GM19395 (cell line): Measurements from ENCODE around the gene SLC9A6.
A peak's percentile ranks its signal among the peaks of the same experiment; 100 is the strongest.
"Not testable (repeated sequence)": the region's sequence is repeated elsewhere in the genome, so short reads cannot be mapped to it uniquely, and the experiment has no call there.

ENCODE experiments used
- ATAC-seq: cut with Tn5 transposase; IDR thresholded peaks from one replicate; pipeline ENCODE4 v1.9.1; 2021; ENCODE audit warnings: mild to moderate bottlenecking, moderate library complexity; ENCODE audit not compliant: unreplicated experiment

SLC9A6 gene

DNA sequence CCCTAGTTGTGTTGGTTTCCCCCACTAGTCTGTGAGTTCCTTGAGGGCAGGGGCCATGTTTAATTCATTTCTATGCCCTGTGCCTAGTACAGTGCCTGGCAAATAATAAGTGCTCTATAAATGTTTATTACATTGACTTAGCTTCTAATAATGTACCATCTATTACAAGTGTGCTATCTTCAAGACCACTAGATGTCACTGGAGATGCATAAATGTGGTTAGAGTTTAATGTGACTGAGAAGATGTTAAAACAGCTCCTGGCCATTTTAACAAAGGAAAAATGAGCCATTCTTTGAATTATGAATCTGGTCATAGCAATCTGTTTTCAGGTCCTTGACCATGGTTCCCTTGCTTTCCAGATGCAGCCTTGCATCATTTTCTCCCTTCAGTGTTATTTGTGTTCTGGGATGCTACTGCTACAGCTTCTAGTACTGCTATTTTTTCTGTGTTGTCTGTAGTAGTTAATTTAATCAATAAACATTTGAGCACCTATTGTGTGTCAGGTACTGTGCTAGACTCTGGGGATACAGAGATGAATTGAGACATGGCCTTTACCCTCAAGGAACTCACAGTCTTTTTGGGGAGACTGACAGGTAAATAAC, 43.2 kb downstream of the SLC9A6 start:
- peak; percentile 82 for ATAC-seq

DNA sequence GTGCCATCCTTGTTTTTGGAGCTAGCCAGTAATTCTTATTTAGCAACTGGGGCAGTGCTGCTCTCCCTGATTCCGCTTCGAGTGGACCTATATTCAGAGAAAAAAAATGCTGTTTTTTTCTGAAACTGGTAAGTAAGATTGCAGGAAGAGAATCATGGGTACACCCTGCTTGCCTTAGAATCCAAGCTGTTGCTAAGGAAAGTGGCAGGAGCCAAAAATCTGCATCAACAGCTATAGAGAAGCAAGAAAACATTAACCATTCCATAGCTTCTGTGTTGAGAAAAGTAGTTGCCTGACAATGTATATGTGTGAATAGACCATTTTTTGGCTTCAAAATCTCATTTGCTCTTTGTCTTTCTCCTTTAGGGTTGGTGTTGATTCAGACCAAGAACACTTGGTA, 44.5 kb downstream of the SLC9A6 start:
- no peak for ATAC-seq

DNA sequence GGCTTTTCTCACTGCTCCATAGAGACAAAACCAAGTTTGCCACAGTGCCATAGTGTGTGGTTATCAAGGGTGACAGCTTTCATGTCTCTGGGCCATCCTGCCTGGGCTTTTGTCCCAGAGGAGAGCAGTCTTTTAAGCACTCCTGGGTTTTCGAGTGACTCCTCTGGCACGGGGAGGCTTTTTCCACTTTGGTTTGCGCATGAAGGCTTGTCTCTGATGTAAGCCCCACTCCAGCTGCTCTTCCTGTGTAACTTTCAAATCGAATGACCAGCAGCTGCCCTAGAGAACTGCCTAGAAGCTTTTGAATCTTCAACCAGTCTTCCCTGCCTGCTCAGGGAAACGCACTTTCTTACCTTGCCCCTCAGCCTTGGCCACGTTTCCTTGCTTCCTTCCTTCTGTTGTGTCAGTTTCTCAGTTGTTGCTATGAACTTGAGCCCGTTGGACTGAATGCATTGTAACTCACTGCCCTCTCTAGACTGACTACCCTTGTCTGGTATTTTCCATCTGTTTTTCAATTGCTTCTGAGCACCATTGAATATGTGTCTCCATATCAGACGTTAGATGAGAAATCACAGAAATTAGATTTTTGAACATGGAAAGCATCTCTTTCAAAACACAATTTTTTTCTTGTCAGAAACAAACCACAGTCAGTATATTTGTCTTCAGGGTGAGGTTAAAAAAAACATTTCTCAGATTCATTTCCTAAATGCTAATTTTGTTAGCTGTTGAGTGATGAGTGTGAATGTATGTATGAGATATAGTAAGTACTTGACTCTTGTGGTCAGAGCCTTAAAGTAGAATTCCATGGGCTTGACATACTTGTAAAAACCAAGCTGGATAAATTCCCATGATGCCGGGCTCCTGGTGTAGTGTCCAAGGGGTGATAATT, 45.3 kb downstream of the SLC9A6 start:
- ATAC-seq = no peak

DNA sequence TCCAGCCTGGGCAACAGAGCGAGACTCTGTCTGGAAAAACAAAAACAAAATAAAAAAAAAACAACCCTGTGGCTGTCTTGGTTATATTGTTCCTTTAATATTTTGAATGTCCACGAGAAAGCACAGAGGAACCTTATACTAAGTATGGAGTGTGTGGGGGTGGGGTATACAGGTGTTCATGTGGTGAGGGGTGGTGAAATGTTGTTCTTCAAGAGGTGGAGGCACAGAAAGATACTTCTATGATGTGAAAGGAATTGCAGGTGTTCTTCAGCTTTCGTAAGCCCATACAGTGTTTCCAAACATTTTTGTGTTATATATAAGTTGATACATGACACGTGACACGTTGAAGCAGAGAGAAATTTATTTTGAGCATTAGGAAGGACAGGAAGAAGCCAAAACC, 46.4 kb downstream of the SLC9A6 start:
- ATAC-seq = no peak

DNA sequence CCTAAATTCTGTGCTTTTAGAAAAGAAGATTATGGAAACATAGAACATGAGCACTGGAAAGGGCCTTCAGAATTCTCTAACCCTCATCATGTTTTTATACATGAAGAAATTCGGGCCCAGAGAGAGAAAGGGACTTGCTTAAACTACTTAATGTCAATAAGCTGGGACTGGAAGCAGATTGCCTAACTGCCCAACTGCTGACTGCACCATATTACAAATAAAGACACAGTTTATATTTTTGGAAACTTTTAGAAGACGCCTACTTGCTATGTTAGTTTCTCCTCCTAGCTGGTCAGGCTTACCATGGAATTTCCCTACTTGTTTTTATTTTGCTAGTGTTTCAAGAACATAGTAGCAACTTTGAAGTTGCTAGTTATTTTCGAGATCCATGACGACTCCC, 47.1 kb downstream of the SLC9A6 start:
- no peak for ATAC-seq

DNA sequence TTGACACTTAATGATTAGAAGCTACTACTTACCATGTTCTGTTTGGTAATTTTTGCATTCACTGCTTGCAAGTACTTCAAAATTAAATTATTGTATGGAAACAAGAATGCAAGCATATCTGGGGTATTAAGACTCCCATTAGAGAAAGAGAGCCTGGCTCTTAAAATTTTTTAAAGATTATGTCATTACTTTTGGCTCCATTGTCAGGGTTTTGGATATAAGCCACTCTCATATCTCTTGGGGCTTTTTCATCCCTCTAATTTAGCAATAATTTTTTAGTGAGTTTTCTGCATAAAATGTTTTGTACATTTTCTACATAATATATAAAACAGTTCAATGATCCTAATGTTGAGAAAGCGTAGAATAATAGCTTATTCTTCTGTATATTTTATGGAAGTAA, 49.4 kb downstream of the SLC9A6 start:
- ATAC-seq = no peak

DNA sequence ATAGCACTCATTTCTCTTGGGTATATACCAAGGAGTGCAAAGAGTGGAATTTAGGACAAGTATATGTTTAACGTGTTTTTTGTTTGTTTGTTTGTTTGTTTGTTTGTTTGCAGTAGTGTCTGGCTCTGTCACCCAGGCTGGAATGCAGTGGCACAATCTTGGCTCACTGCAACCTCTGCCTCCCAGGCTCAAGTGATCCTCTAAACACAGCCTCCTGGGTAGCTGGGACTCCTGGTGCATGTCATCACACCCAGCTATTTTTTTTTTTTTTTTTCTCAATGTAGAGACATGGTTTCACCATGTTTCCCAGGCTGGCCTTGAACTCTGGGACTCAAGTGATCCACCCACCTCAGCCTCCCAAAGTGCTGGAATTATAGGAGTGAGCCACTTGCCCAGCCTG, 50.4 kb downstream of the SLC9A6 start:
- no peak for ATAC-seq

DNA sequence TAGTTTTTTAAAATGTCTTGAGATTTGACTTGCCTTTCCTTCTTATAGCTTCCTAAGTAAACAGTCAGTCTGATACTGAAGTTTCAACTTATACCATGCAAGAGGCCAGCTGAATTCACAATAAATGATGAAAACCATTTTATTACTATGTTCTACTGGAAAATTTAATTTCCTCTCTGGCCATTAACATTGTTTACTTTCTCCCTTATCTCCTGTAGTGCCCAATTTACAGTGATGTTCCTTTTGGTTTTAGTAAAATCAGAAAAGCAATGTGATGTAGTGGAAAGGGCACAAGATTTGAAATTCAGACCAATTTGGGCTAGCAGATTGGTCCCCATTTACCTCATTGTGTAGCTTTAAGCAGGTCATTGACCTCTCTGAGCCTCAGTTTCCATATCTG, 54.2 kb downstream of the SLC9A6 start:
- ATAC-seq = no peak

DNA sequence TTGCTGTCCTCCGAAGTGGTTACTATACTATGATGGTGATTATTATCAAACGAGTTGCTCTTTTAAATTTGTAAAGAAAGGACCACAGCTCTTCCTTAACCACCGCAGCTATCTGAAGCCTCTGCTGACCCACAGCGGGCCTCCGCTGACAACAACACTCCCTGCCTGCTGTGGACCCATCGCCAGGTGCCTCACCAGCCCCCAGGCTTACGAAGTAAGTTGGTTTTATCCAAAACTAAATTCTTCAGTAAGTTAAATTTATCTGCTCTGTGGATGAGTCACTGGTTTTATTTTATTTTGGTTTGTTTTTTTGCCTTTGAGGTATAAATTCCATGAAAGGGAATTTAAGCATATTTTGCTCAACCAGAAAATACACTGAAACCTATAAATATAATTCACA, 54.7 kb downstream of the SLC9A6 start:
- no peak for ATAC-seq

DNA sequence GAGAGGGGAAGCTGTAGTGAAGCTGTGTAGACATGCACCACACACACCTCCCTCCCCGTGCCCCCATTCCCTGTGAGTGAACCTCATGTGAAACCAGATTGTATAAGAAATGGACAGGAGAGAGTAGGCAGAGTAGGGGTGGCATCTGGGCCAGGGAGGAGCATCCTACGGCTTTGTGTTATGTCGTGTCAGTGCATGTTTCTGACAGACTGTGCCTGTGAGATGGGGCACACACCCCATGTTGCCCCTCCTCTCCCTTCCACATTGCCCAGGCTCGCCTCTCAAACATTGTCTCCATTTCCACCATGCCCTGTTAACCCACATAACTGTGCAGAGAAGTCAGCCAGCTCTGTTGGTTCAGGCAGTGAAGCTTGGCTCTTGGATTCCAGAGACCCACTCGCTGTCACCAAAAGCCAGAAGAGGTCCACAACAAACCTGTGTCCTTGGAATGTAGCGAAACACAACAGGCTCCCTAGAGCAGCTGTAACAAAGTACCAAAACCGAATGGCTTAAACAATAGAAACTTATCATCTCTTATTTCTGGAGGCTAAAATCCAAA, 56.1 kb downstream of the SLC9A6 start:
- ATAC-seq = no peak

DNA sequence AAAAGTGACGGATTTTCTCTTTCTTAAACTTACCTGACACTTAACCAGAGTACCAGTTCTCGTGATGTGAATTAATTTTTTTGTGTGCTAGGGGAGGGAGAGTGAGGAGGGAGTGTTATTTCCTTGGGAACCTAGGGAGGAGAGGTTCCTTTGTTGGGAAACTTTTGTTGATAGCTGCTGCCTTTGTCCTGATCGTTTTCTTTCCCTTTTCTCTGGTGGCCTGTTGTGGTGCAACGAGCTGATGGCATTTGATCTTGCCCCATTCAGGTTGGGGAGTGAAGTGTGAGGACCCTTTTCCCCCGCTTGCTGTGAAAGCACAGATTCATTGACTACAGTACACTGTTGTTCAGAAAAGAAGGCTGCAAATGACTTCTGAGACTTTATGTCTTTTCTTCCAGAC, 59.8 kb downstream of the SLC9A6 start:
- ATAC-seq = no peak

DNA sequence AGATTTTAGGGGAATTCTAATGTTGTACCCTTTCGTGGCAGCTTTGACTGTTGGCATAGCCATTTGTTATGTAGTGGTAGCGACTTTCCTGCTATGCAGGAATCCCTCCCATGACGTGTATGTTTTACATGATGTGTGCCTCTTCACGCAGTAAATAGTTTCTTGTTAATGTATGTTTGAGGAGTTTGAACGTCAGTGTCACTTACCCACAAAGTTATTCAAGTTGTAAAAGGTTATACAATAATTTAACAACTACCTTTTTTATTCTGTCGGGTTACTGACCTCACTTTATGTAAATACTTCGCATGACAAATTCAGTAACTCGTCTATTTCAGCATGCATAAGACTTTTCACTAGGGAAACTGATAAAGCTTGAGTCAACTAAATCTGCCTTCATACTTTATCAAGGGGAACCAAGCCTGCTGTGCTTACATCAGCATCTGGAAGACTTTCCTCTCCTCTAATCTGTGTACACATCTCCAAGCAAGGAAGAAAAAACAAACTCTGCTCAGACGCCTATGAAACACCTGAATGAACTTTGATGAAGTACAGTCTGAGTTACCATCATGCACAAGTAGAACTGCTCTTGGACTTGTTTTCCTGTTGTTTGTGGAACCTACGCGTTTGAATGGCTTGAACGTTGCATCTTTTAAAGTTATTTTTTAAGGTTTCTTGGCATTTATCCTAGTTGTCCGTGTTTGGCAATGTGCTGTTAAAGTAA, 61.2 kb downstream of the SLC9A6 start:
- ATAC-seq = no peak

DNA sequence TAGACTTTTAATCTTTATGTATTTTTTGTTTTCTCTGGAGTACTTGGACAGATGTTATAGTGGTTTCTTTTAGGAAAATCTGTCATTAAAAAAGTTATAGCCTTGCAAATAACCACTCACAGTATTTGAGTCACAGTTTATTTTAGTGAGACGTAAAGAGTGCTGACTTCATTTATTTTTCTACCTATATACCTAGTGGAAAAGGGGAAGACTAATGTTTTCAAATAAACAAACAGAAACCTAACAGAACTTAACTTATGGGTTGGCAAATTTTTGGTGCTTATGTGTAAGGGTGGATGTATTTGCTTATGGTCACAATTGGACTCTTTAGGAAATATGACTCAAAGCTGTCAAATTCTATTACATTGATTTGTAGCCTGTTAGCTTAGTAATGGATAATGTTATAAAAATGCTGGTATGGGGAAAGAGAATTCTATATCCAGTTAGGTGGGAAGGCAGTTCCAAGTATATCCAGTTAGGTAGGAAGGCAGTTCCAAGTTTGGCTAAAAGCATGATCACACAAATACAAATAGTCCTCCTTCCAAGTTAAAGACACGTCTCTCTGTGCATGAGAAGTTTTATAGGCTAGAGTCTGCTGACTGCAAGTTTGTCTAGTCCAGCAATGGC, 61.9 kb downstream of the SLC9A6 start:
- ATAC-seq = no peak

DNA sequence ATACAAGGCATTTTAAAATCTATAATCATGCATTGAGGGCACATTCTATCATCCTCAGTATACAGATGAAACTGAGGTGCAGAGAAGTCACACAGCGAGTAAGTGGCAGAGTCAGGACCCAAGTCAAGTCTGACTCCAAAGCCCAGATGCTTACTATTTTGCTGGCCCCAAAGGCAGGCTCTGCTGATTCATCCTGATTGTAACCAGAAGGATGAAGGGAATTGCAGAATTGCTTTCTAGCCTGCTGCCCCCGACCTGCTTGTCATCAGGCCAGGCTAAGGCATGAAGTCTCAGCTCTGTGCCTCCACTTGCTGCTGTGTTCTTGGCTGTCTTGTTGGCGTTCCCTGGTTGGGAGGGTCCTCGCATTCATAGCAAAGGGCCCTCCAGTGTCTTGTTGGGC, 62.7 kb downstream of the SLC9A6 start:
- no peak for ATAC-seq

DNA sequence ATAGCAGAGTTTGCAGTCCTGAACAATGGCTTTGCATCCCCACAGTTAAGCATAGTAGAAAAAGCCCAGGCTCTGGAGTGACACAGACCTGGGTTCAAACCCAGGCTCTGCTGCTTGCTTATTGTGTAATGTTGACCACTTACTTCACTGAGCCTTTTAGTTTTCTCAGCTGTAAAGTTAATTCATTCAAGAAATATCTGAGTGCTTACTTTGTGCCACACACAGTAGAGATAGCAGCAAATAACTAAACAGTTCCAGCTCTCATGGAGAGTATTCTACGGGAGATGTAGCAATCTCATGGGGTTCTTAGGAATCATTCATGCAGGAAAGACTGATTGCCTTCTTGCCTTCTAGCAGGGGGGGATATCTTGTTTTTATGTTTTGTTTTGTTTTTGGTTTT, 63.2 kb downstream of the SLC9A6 start:
- no peak for ATAC-seq

DNA sequence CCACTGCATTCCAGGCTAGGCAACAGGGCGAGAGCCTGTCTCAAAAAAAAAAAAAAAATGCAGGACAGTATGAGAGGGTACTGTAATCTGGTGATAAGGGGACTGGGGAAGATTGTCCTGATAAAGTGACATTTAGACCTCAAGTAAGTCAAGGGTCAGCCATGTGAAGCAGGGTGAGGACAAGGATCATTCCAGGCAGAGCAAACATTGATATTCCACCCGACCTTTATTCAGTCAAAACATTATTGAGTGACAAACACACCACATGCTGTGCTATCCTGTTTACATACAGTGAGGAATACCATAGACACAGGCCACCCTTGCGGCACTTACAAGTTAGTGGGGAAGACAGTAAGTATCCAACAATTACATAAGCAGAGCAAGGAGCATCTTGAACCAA, 64.4 kb downstream of the SLC9A6 start:
- no peak for ATAC-seq

DNA sequence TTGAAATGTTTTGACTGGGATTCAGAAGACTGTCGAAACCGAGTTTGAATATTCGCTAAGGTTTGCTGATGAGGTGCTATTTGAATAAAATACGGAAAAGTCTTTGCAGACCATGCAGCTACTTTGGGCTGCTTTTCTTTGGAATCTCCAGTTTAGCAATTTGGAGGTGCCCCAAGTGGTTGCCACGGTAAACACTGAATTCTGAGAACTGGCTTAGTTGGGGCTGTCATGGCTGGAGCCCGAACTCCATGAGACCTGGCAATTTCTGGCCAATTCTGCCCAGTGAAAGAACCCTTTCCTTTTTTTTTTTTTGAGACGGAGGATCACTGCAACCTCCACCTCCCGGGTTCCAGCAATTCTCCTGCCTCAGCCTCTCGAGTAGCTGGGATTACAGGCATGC, 65.6 kb downstream of the SLC9A6 start:
- not testable (repeated sequence) for ATAC-seq

DNA sequence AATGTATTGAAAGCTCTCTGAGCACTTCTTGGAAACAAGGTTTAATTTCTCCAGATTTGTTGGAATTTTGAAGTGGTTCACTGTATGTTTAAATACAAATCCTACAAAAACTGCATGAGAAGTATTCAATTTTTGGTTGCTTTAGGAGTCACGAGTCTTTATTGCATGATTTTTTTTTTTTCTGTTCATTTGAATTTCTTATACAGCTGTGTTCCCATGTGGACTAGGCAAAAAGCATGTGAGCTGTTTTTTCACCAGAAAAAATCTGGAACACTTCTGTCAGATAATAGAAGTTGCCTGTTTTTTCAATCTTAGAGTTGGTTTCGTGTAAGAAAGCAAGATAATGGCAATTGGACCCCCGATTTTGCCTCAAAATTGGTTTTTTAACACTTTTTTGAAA, 66.4 kb downstream of the SLC9A6 start:
- ATAC-seq = no peak

DNA sequence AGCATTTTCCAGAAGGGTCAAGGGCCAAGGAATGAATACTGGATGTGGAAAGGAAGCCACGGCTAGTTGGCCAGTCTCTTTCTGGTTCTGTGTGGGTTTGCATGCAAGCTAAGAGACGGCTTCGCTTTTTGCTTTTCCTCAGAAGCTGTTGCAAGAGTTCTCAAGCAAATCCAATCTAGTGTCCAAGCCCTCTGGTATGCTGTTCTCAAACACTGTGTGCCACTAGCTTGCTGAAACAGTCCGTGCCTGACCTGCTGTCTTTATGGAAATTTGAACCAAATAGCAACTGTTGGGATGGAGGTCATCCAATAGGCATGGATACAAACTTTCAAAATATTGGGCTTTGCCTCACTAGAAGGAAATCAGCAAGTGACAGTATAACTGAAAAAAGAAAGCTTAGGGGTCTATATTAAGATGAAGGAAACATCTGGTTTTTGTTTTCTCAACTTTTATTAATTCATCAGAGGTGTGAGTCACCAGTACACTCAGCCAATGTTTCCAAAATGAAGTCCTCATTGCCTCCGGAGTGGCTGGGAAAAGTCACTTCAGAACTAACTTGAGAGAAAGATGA, 70.5 kb downstream of the SLC9A6 start:
- ATAC-seq = no peak

DNA sequence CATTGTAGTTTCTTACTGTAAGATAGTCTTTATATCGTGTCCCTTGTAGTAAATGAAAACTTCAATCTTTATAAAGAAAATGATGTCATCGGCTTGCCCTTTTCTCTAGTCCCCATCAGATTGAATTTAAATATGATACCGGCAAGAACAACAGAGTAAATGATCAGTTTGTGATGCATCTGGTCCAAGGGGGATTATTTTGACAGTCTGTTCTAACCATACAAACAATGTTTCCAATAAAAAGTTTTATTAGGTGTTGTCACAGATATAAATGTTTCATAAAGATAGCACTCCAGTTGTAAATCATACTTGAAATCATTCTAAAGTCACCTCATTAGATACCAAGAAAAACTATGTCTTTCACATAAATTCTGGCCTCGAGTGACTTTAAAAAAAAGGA, 72.3 kb downstream of the SLC9A6 start:
- no peak for ATAC-seq

DNA sequence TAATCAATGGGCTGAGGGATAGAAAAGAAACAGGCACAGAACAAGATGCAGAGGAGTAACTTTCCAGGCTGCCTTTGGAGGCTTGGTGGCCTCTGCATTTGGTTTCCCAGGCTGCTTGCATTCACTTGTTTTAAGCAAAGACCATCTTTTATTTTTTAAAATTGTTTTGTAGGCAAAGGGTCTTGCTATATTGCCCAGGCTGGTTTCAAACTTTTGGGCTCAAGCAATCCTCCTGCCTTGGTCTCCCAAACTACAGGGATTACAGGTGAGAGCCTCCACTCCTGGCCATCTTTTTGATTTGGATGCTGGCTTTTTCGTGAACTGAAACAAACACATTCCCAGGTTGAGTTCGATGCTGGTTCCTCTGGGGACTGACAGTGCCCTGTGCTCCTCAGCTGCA, 74.1 kb downstream of the SLC9A6 start:
- ATAC-seq = no peak
